Keratinocyte (primary cell): ENCODE results near the gene C19orf47. TPM values are rescaled to one million over a fixed set of nuclear protein-coding genes. Genes with fewer than 3 reads are reported as not detected.

ENCODE experiments used
- DNase-seq: peaks from one replicate; pipeline ENCODE4 v3.0.0-alpha.2; 2011; ENCODE audit warnings: low read depth, missing footprints, low spot score
- FAIRE-seq: peaks from 2 replicates; lab custom pipeline; 2011; peaks lifted over from hg19 to GRCh38; lab: Jason Lieb, UNC
- H2AFZ ChIP-seq: 2 replicates; pipeline ENCODE4 v1.6.0; 2012; ENCODE audit warnings: low read length, control low read depth, inconsistent platforms; ENCODE audit not compliant: control insufficient read depth
- H3K27ac ChIP-seq: 2 replicates; pipeline ENCODE4 v1.5.1; 2011; ENCODE audit warnings: low read length; ENCODE audit not compliant: control insufficient read depth, insufficient read depth
- H3K27me3 ChIP-seq: 3 replicates; pipeline ENCODE4 v1.6.0; 2011; ENCODE audit warnings: low read length; ENCODE audit not compliant: control insufficient read depth, insufficient read depth; ENCODE audit errors: extremely low read depth
- H3K36me3 ChIP-seq, 2 experiments: 2 replicates in 1 of 2; 3 replicates in 1 of 2; pipeline ENCODE4 v1.5.1; 2011; ENCODE audit warnings: low read length in 2 of 2, mild to moderate bottlenecking in 1 of 2; ENCODE audit not compliant: control insufficient read depth in 2 of 2, insufficient read depth in 2 of 2; ENCODE audit errors: extremely low read depth in 1 of 2
- H3K4me1 ChIP-seq: 3 replicates; pipeline ENCODE4 v1.5.1; 2011; ENCODE audit warnings: low read length; ENCODE audit not compliant: control insufficient read depth, insufficient read depth; ENCODE audit errors: extremely low read depth
- H3K4me2 ChIP-seq: 3 replicates; pipeline ENCODE4 v1.6.0; 2011; ENCODE audit warnings: low read depth, low read length; ENCODE audit not compliant: control insufficient read depth, insufficient read depth; ENCODE audit errors: extremely low read depth
- H3K4me3 ChIP-seq, 3 experiments: fragments of 200-600 bp in 1 of 3; sonication (generic) in 1 of 3; 2 replicates in 2 of 3; 3 replicates in 1 of 3; pipeline ENCODE4 v1.5.1; 2011 to 2016; ENCODE audit warnings: low read length in 3 of 3, mild to moderate bottlenecking in 3 of 3, control low read depth in 2 of 3, inconsistent platforms in 1 of 3, low read depth in 1 of 3, mixed read lengths in 1 of 3, mixed run types in 1 of 3, moderate library complexity in 1 of 3; ENCODE audit not compliant: control insufficient read depth in 2 of 3, insufficient read depth in 2 of 3; ENCODE audit errors: extremely low read depth in 1 of 3
- H3K79me2 ChIP-seq: 2 replicates; pipeline ENCODE4 v1.6.0; 2012; ENCODE audit warnings: low read length; ENCODE audit not compliant: control insufficient read depth, insufficient read depth
- H3K9ac ChIP-seq: 3 replicates; pipeline ENCODE4 v1.6.0; 2011; ENCODE audit warnings: low read length; ENCODE audit not compliant: control insufficient read depth, insufficient read depth; ENCODE audit errors: extremely low read depth
- H3K9me1 ChIP-seq: 3 replicates; pipeline ENCODE4 v1.6.0; 2011; ENCODE audit warnings: low read length; ENCODE audit not compliant: control insufficient read depth, insufficient read depth; ENCODE audit errors: extremely low read depth
- H3K9me3 ChIP-seq: 2 replicates; pipeline ENCODE4 v1.5.1; 2012; ENCODE audit warnings: low read depth, low read length; ENCODE audit not compliant: control insufficient read depth
- H4K20me1 ChIP-seq: 3 replicates; pipeline ENCODE4 v1.6.0; 2011; ENCODE audit warnings: low read length; ENCODE audit not compliant: control insufficient read depth, insufficient read depth; ENCODE audit errors: extremely low read depth
- CTCF ChIP-seq, 3 experiments: IDR thresholded peaks in 1 of 3; conservative IDR thresholded peaks in 1 of 3; optimal IDR thresholded peaks in 1 of 3; 2 replicates in 2 of 3; 3 replicates in 1 of 3; pipeline versions ENCODE3 to v1.5.1; 2011; ENCODE audit warnings: low read length in 3 of 3, mild to moderate bottlenecking in 3 of 3, moderate library complexity in 2 of 3, control low read depth in 1 of 3, inconsistent platforms in 1 of 3; ENCODE audit not compliant: insufficient read depth in 2 of 3; ENCODE audit errors: extremely low read depth in 1 of 3
- EZH2 ChIP-seq: IDR thresholded peaks from one replicate; pipeline ENCODE4 v1.6.1; 2012; ENCODE audit warnings: inconsistent platforms, mild to moderate bottlenecking, low read length, moderate library complexity
- dilution Hi-C: fragments of 300-500 bp; cut with MboI; formaldehyde crosslinking; loops from one replicate; pipeline ENCODE4 v1.7.0; 2020; ENCODE audit warnings: low sequenced_read_pairs; ENCODE audit not compliant: extremely low pct_ligation_motif_present
- polyA plus RNA-seq, 5 experiments: library from polyadenylated mRNA; depleted of rRNA in 3 of 5; stranded (reverse) in 3 of 5; stranded (forward) in 1 of 5; unstranded in 1 of 5; fragments of >200 nt; gene quantifications; 1 replicate in 1 of 5; 2 replicates in 3 of 5; 3 replicates in 1 of 5; pipeline versions ENCODE4 v1.2.1 to v1.2.3, GENCODE V29; 2011 to 2012; ENCODE audit warnings: missing spikeins in 2 of 5, low read depth in 1 of 5, low replicate concordance in 1 of 5

C19orf47 gene
- polyA plus RNA-seq, 1 donor (not counting 4 experiments of a cell fraction or from before 2014, with no cell fraction given), result 13.3 TPM

- Histone ChIP-seq H3K79me2 (peaks cover 2% of the 10 kb centered on the region), H2AFZ (no peak overlapping the region), H3K4me2 (no peak overlapping the region), H3K4me1 (no peaks in the 10 kb centered on the region), H3K27ac (no peak overlapping the region), H3K36me3 (peaks cover 0 to 4% of the 10 kb centered on the region in 2 experiments), H3K27me3 (no peaks in the 10 kb centered on the region), H3K4me3 (no peak overlapping the region), H3K9ac (no peak overlapping the region), H4K20me1 (no peaks in the 10 kb centered on the region), H3K9me1 (peaks cover 2% of the 10 kb centered on the region), H3K9me3 (no peaks in the 10 kb centered on the region)
- TF ChIP-seq EZH2 (no peak), CTCF (optimal IDR thresholded peaks at IDR 0.05 in 1 of 3, IDR thresholded peaks at IDR 0.05 in 1 of 3, conservative IDR thresholded peaks at IDR 0.05 in 1 of 3; ENCODE audit: extremely low read depth in 1 of 3, insufficient read depth in 2 of 3, low read length in 3 of 3) (no peak)
- no peak for DNase-seq
- FAIRE-seq, result no peak
- dilution Hi-C loops, result no loop called here
Observed at GRCh38 chr19:40357640-40358039, 9.4 kb upstream of the C19orf47 start.

- dilution Hi-C loops, result no loop called here
- no peak overlapping the region for H3K4me2 ChIP-seq
- peak; percentile 62 for FAIRE-seq
Observed at GRCh38 chr19:40356681-40357595, 8.7 kb upstream of the C19orf47 start.

More at GRCh38 chr19:40356681-40357595, 8.7 kb upstream of the C19orf47 start:
- H3K27ac ChIP-seq, result no peak overlapping the region
- no peak for DNase-seq
- no peaks in the 10 kb centered on the region for H3K4me1 ChIP-seq
- no peaks in the 10 kb centered on the region for H3K9me3 ChIP-seq
- peaks cover 2% of the 10 kb centered on the region for H3K9me1 ChIP-seq
- H3K79me2 ChIP-seq, result peaks cover 2% of the 10 kb centered on the region
- H3K9ac ChIP-seq, result no peak overlapping the region
- peaks cover 0 to 4% of the 10 kb centered on the region in 2 experiments for H3K36me3 ChIP-seq
- H2AFZ ChIP-seq, result no peak overlapping the region
- H3K27me3 ChIP-seq, result no peaks in the 10 kb centered on the region
- no peaks in the 10 kb centered on the region for H4K20me1 ChIP-seq
- H3K4me3 ChIP-seq, result no peak overlapping the region
- no peak for TF ChIP-seq CTCF (optimal IDR thresholded peaks at IDR 0.05 in 1 of 3, IDR thresholded peaks at IDR 0.05 in 1 of 3, conservative IDR thresholded peaks at IDR 0.05 in 1 of 3; ENCODE audit: extremely low read depth in 1 of 3, insufficient read depth in 2 of 3, low read length in 3 of 3)
- no peak for TF ChIP-seq EZH2
